Measurements from ENCODE around the gene CLIC2. TPM values are rescaled to one million over a fixed set of nuclear protein-coding genes. Genes with fewer than 3 reads are reported as not detected.
A peak's percentile ranks its signal among the peaks of the same experiment; 100 is the strongest.

Gene CLIC2
- polyA plus RNA-seq, 3 donors, result 1.3 to 3.4 (median 2.0) TPM

GRCh38 chrX:155231163-155231562 is 103.3 kb downstream of the CLIC2 start:
- Histone ChIP-seq H3K4me3 (replicated peaks in 1 of 3; ENCODE audit: low read depth in 2 of 3, low read length in 3 of 3) (no peak overlapping the region), H3K9me3 (replicated peaks in 1 of 2; ENCODE audit: control insufficient read depth in 1 of 2, insufficient read depth in 1 of 2, low read length in 2 of 2) (no peaks in the 10 kb centered on the region), H4K20me1 (ENCODE audit: insufficient read depth, low read length) (no peaks in the 10 kb centered on the region), H3K4me1 (ENCODE audit: control insufficient read depth in 1 of 2, insufficient read depth in 2 of 2, low read length in 2 of 2) (no peaks in the 10 kb centered on the region), H3K27me3 (ENCODE audit: control insufficient read depth in 2 of 2, insufficient read depth in 2 of 2, low read length in 2 of 2) (no peaks in the 10 kb centered on the region), H3K4me2 (replicated peaks; ENCODE audit: extremely low read depth, low read length, poor library complexity, severe bottlenecking) (no peak overlapping the region), H3K79me2 (ENCODE audit: insufficient read depth, low read length) (no peaks in the 10 kb centered on the region), H3K36me3 (replicated peaks in 1 of 2; ENCODE audit: control insufficient read depth in 1 of 2, insufficient read depth in 2 of 2, low read length in 2 of 2) (peaks cover 36 to 81% of the 10 kb centered on the region in 2 donors), H3K27ac (ENCODE audit: low read depth in 1 of 2, low read length in 2 of 2) (no peak overlapping the region), H3K9ac (ENCODE audit: insufficient read depth, low read length, poor library complexity, severe bottlenecking) (no peak overlapping the region), H2AFZ (ENCODE audit: insufficient read depth, low read depth, low read length, poor library complexity, severe bottlenecking) (no peak overlapping the region)
- intact Hi-C loops (cut with micrococcal nuclease), result no loop called here
- no peak for DNase-seq
- TF ChIP-seq CTCF (IDR thresholded peaks at IDR 0.05), result no peak
- H3K27me3 Mint-ChIP-seq (ENCODE audit: low read depth in 3 of 3), result peaks cover 0 to 5% (median 0%) of the 10 kb centered on the region in 3 donors
- H3K4me3 Mint-ChIP-seq, result no peak overlapping the region
- H3K36me3 Mint-ChIP-seq, result peaks cover 39 to 42% of the 10 kb centered on the region in 2 donors
- peak overlapping the region in 3 of 7 donors; percentile 4 to 75 (median 45) for H3K27ac Mint-ChIP-seq
- no peaks in the 10 kb centered on the region for H3K9me3 Mint-ChIP-seq
- peaks cover 3% of the 10 kb centered on the region for H3K4me1 Mint-ChIP-seq

Small RNAs within 50 kb of the gene (small RNA-seq; reads per million reads assigned to genes)
- gene AC234781.4 (ENCODE audit: insufficient read length, low read depth) (not detected), gene MIR1184-2 (ENCODE audit: insufficient read length, low read depth) (not detected)

Other genes starting within 250 kb of the CLIC2 start
- gene VBP1, start 118.2 kb downstream of the CLIC2 start, polyA plus RNA-seq, result 10 to 100 TPM in 2 of 3 donors, 1 to 10 TPM in 1; 9.4 to 65.9 (median 61.1) TPM
- gene RAB39B, start 70.1 kb downstream of the CLIC2 start, polyA plus RNA-seq, result under 1 TPM; 0.20 to 0.41 (median 0.25) TPM
- gene F8A2, start 47.5 kb upstream of the CLIC2 start, polyA plus RNA-seq, result not detected
- 10 to 100 TPM in 1 of 3 donors, 1 to 10 TPM in 1, not detected in 1; 3.6 to 18.2 TPM for gene F8A3, start 124.0 kb upstream of the CLIC2 start, polyA plus RNA-seq

All from CD14-positive monocyte (primary cell).